ENCODE results near the gene FBXO24. TPM values are rescaled to one million over a fixed set of nuclear protein-coding genes. Genes with fewer than 3 reads are reported as not detected.

Gene FBXO24
- total and polyA plus RNA-seq, 2 of the 4 experiments (the other 2 are of a cell fraction), result 0.43 to 0.54 TPM

DNA sequence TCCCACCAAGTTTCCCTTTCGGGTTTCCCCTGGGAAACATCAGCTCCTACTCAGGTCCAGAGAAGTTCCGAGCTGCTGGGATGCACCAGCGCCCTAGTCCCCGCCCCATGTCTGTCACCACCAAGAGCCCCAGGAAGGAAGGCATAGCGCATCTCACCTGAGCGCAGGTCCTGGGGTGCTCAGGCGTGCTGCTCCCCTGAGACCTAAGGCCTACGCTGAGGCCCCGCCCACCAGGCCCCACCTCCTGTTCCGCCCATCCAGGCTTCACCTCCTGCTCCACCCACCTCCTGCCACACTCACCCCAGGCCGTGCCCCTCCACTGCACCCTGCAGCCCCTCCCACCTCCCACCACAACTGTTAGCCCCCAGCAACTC lies 56.4 kb downstream of the FBXO24 start:
- Histone ChIP-seq H4K5ac (ENCODE audit: low read depth, low read length) (no peak overlapping the region), H3K4me1 (ENCODE audit: control insufficient read depth, insufficient read depth, low read length) (no peaks in the 10 kb centered on the region), H2BK120ac (ENCODE audit: low read depth, low read length) (no peak overlapping the region), H3K9me1 (ENCODE audit: insufficient read depth, low read length) (no peaks in the 10 kb centered on the region), H2AK5ac (ENCODE audit: low read depth, low read length) (no peak overlapping the region), H3K9me3 (ENCODE audit: control insufficient read depth, insufficient read depth, low read length) (no peaks in the 10 kb centered on the region), H2AK9ac (replicated peaks; ENCODE audit: low read depth, low read length, poor library complexity) (no peak overlapping the region), H2BK15ac (ENCODE audit: low read depth, low read length) (no peak overlapping the region), H2BK5ac (ENCODE audit: low read depth, low read length, poor library complexity, severe bottlenecking) (no peak overlapping the region), H3K4ac (ENCODE audit: low read depth, low read length) (no peak overlapping the region), H3K79me1 (ENCODE audit: low read depth in 1 of 2, low read length in 2 of 2) (no peaks in the 10 kb centered on the region), H3K36me3 (ENCODE audit: control insufficient read depth, insufficient read depth, low read length) (no peaks in the 10 kb centered on the region), H2BK20ac (ENCODE audit: low read depth, low read length) (no peak overlapping the region), H3K27me3 (ENCODE audit: control insufficient read depth, insufficient read depth, low read length) (peaks cover 29% of the 10 kb centered on the region), H4K8ac (ENCODE audit: low read depth in 2 of 2, low read length in 2 of 2) (no peak overlapping the region), H3K56ac (ENCODE audit: extremely low read depth, insufficient read depth, low read length) (no peak overlapping the region), H3K4me3 (ENCODE audit: insufficient read depth, low read depth, low read length) (no peak overlapping the region), H4K20me1 (ENCODE audit: insufficient read depth, low read length) (no peaks in the 10 kb centered on the region), H3K18ac (ENCODE audit: low read depth, low read length) (no peak overlapping the region), H2AFZ (replicated peaks; ENCODE audit: low read length, poor library complexity) (peak overlapping the region; percentile 33), H3K27ac (ENCODE audit: insufficient read depth, low read length) (no peak overlapping the region), H4K91ac (ENCODE audit: insufficient read depth, low read depth, low read length) (no peak overlapping the region), H3K14ac (replicated peaks; ENCODE audit: low read depth, low read length) (no peak overlapping the region), H3K9ac (ENCODE audit: low read depth, low read length) (no peak overlapping the region), H3K4me2 (ENCODE audit: low read depth, low read length) (no peak overlapping the region), H3K23ac (ENCODE audit: low read depth, low read length) (no peak overlapping the region)
- dilution Hi-C loops (cut with HindIII; ENCODE audit: low sequenced_read_pairs, unreplicated experiment), result no loop called here
- no peak for TF ChIP-seq CHD1 (IDR thresholded peaks at IDR 0.05; ENCODE audit: low read depth, low read length)
- no peak for TF ChIP-seq RCOR1 (IDR thresholded peaks at IDR 0.05; ENCODE audit: insufficient replicate concordance, low read length)
- TF ChIP-seq, protein P1, sequence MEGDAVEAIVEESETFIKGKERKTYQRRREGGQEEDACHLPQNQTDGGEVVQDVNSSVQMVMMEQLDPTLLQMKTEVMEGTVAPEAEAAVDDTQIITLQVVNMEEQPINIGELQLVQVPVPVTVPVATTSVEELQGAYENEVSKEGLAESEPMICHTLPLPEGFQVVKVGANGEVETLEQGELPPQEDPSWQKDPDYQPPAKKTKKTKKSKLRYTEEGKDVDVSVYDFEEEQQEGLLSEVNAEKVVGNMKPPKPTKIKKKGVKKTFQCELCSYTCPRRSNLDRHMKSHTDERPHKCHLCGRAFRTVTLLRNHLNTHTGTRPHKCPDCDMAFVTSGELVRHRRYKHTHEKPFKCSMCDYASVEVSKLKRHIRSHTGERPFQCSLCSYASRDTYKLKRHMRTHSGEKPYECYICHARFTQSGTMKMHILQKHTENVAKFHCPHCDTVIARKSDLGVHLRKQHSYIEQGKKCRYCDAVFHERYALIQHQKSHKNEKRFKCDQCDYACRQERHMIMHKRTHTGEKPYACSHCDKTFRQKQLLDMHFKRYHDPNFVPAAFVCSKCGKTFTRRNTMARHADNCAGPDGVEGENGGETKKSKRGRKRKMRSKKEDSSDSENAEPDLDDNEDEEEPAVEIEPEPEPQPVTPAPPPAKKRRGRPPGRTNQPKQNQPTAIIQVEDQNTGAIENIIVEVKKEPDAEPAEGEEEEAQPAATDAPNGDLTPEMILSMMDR (conservative IDR thresholded peaks at IDR 0.05; ENCODE audit: low read depth, low read length), result no peak
- TF ChIP-seq SMC3 (IDR thresholded peaks at IDR 0.05; ENCODE audit: low read depth, low read length), result no peak
- no peak for TF ChIP-seq MAZ (IDR thresholded peaks at IDR 0.05; ENCODE audit: borderline replicate concordance, low read depth, low read length)
- TF ChIP-seq, protein P2, sequence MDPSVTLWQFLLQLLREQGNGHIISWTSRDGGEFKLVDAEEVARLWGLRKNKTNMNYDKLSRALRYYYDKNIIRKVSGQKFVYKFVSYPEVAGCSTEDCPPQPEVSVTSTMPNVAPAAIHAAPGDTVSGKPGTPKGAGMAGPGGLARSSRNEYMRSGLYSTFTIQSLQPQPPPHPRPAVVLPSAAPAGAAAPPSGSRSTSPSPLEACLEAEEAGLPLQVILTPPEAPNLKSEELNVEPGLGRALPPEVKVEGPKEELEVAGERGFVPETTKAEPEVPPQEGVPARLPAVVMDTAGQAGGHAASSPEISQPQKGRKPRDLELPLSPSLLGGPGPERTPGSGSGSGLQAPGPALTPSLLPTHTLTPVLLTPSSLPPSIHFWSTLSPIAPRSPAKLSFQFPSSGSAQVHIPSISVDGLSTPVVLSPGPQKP (IDR thresholded peaks at IDR 0.05; ENCODE audit: borderline replicate concordance, low read depth, low read length), result no peak
- no peak for TF ChIP-seq MAFK (IDR thresholded peaks at IDR 0.05; ENCODE audit: low read depth, low read length)
- no peak for TF ChIP-seq MXI1 (IDR thresholded peaks at IDR 0.05; ENCODE audit: borderline replicate concordance, low read depth, low read length)
- TF ChIP-seq RFX5 (IDR thresholded peaks at IDR 0.05; ENCODE audit: low read depth, low read length), result no peak
- TF ChIP-seq NFE2L2 (IDR thresholded peaks at IDR 0.05; ENCODE audit: low read depth, low read length), result no peak
- no peak for TF ChIP-seq RAD21 (IDR thresholded peaks at IDR 0.05; ENCODE audit: low read length)
- no peak for TF ChIP-seq FOS (IDR thresholded peaks at IDR 0.05; ENCODE audit: low read depth, low read length)
- TF ChIP-seq POLR2A (IDR thresholded peaks at IDR 0.05; ENCODE audit: low read depth, low read length), result no peak
- no peak for TF ChIP-seq BHLHE40 (IDR thresholded peaks at IDR 0.05; ENCODE audit: low read depth, low read length)
- BruUV-seq (replicated peaks), result no TSS peak
- ChIA-PET CTCF (no interaction called here), POLR2A (ENCODE audit: unreplicated experiment) (no interaction called here)
- DNase-seq, result no peak
- intact Hi-C loops (cut with micrococcal nuclease), result no loop called here
- in situ Hi-C loops (cut with MboI; ENCODE audit: low sequenced_read_pairs), result no loop called here
- 66% methylated on average over 6 of the region's 11 CpGs; no CpG with 5 or more reads in 1 of the 2 experiments for WGBS, 2 experiments (ENCODE audit: extremely low coverage in 2 of 2, insufficient read length in 1 of 2)
- ATAC-seq (ENCODE audit: low read depth), result no peak

All from IMR-90 (cell line).